Gastrocnemius medialis (tissue), 4 donors: Measurements from ENCODE around the gene TMSB10. TPM values are rescaled to one million over a fixed set of nuclear protein-coding genes. Genes with fewer than 3 reads are reported as not detected.
A peak's percentile ranks its signal among the peaks of the same experiment; 100 is the strongest.

Source experiments
- ATAC-seq, 2 donors: fragments of 150-250 bp; one replicate each; pipeline ENCODE4 v1.9.1; 2016
- DNase-seq, 2 donors: peaks; one replicate each; pipeline ENCODE4 v3.0.0-alpha.2; 2019
- H3K27ac ChIP-seq, 4 donors: fragments of 200-600 bp; sonication (generic); 1 replicate in 1 of 4; 2 replicates in 3 of 4; pipeline ENCODE4 v1.5.1; 2016 to 2018; ENCODE audit warnings: mild to moderate bottlenecking in 2 of 4, moderate library complexity in 1 of 4
- H3K27me3 ChIP-seq, 3 donors: fragments of 200-600 bp; sonication (generic) in 2 of 3; 1 replicate in 1 of 3; 2 replicates in 2 of 3; pipeline versions ENCODE4 v1.5.1 to v1.6.0; 2016 to 2019; ENCODE audit warnings: mild to moderate bottlenecking in 1 of 3, moderate library complexity in 1 of 3
- H3K36me3 ChIP-seq, 2 donors: fragments of 200-600 bp; sonication (generic) in 1 of 2; one replicate each; pipeline ENCODE4 v1.5.1; 2017 to 2018
- H3K4me1 ChIP-seq, 2 donors: fragments of 200-600 bp; sonication (generic) in 1 of 2; one replicate each; pipeline ENCODE4 v1.5.1; 2016 to 2017; ENCODE audit warnings: mild to moderate bottlenecking in 2 of 2
- H3K4me3 ChIP-seq, 4 donors: fragments of 200-600 bp; sonication (generic) in 3 of 4; 1 replicate in 1 of 4; 2 replicates in 3 of 4; pipeline ENCODE4 v1.5.1; 2016 to 2019; ENCODE audit warnings: mild to moderate bottlenecking in 2 of 4
- H3K9me3 ChIP-seq, 3 donors: fragments of 200-600 bp; sonication (generic) in 2 of 3; 1 replicate in 1 of 3; 2 replicates in 2 of 3; pipeline ENCODE4 v1.5.1; 2016 to 2019
- POLR2A ChIP-seq, 2 donors: fragments of 450-650 bp; IDR thresholded peaks; one replicate each; pipeline ENCODE4 v1.6.1; 2017; ENCODE audit warnings: antibody characterized with exemption in 2 of 2, mild to moderate bottlenecking in 2 of 2, moderate library complexity in 2 of 2
- in situ Hi-C, 4 donors: fragments of 200-750 bp; cut with MboI; loops; one replicate each; pipeline versions ENCODE4 v1.15.0 to v1.8.0; 2017; ENCODE audit warnings: low sequenced_read_pairs in 4 of 4
- intact Hi-C: fragments of 100-400 bp; cut with DNase I; formaldehyde crosslinking; loops from one replicate; pipeline ENCODE4 v1.15.1; 2023; ENCODE audit warnings: low total_unique reads
- total RNA-seq, 4 donors: library from RNA; depleted of rRNA; stranded (reverse); fragments of >200 nt; gene quantifications; one replicate each; pipeline versions ENCODE4 v1.1.0 to v1.2.3, GENCODE V29; 2016
- TF ChIP-seq, protein P1 (sequence below), 5 experiments: fragments of 450-650 bp in 3 of 5; fragments of 200-600 bp in 2 of 5; sonication (generic) in 2 of 5; IDR thresholded peaks in 4 of 5; conservative IDR thresholded peaks in 1 of 5; 1 replicate in 4 of 5; 2 replicates in 1 of 5; pipeline ENCODE4 v1.5.1; 2016 to 2019; ENCODE audit warnings: antibody characterized with exemption in 5 of 5, mild to moderate bottlenecking in 3 of 5, moderate library complexity in 3 of 5

TMSB10 gene
- 100 to 1,000 TPM; 329 to 954 (median 486) TPM for total RNA-seq

DNA sequence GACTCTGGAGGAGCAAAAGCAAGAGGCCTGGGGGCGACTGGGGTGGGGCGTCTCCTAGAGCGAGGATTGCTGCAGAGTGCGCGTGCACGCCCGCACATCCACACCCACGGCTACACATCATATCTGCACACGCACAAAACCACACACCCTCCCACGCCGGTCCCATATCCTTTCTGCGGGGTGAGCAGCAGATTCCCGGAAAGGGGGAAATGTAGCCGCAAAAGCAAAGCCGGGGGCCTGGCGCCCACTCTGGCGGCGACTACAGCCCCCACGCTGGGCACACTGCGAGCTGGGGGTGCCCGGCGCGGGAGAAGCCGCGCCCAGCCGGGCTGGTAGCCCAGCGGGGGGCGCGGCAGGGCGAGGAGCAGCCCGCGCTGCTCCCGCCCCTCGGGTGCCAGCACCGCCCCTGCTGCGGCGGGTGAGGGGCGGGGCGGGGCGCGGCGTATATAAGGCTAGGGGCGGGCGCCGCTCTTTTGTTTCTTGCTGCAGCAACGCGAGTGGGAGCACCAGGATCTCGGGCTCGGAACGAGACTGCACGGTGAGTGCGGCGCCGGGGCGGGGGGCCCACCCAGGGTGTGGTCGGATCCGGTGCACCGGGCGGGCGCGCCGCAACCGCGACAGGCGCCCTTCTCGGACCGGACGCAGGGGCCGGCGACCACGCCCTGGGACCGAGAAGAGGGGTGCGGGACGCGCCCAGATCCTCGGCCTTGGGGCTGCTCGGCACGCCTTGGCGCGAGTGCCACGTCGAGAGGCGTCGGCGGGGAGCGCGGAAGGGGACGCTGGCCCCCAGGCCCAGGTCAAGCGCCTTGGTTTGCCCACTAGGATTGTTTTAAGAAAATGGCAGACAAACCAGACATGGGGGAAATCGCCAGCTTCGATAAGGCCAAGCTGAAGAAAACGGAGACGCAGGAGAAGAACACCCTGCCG, at the start of gene TMSB10:
TSS of gene TMSB10 (plus strand) at position 476 of the 927 bp plus-strand sequence.
- Histone ChIP-seq H3K27me3 (peaks cover 0 to 8% (median 0%) of the 10 kb centered on the region in 3 donors), H3K4me3 (peak within 1 kb of the TSS; percentile 78 to 96 (median 80)), H3K4me1 (peaks cover 5 to 21% of the 10 kb centered on the region in 2 donors), H3K27ac (peak within 1 kb of the TSS; percentile 78 to 87 (median 82)), H3K9me3 (no peaks in the 10 kb centered on the region), H3K36me3 (no peaks in the 10 kb centered on the region)
- intact Hi-C loops: loop anchor here (2.0 kb wide), 1 partner anchor 19 kb away; no protein-coding TSS in a partner anchor
- ATAC-seq (peak; percentile 57 to 70), DNase-seq (peak; percentile 56 to 64)
- TF ChIP-seq, protein P1, sequence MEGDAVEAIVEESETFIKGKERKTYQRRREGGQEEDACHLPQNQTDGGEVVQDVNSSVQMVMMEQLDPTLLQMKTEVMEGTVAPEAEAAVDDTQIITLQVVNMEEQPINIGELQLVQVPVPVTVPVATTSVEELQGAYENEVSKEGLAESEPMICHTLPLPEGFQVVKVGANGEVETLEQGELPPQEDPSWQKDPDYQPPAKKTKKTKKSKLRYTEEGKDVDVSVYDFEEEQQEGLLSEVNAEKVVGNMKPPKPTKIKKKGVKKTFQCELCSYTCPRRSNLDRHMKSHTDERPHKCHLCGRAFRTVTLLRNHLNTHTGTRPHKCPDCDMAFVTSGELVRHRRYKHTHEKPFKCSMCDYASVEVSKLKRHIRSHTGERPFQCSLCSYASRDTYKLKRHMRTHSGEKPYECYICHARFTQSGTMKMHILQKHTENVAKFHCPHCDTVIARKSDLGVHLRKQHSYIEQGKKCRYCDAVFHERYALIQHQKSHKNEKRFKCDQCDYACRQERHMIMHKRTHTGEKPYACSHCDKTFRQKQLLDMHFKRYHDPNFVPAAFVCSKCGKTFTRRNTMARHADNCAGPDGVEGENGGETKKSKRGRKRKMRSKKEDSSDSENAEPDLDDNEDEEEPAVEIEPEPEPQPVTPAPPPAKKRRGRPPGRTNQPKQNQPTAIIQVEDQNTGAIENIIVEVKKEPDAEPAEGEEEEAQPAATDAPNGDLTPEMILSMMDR (IDR thresholded peaks at IDR 0.05 in 4 of 5, conservative IDR thresholded peaks at IDR 0.05 in 1 of 5): peak in 1 of 5 experiments; percentile 7
- TF ChIP-seq POLR2A (IDR thresholded peaks at IDR 0.05): peak; percentile 74 to 91
- in situ Hi-C loops: loop anchor here in 1 of 4 donors (25.0 kb wide), 1 partner anchor 357 kb away; no protein-coding TSS in a partner anchor

DNA sequence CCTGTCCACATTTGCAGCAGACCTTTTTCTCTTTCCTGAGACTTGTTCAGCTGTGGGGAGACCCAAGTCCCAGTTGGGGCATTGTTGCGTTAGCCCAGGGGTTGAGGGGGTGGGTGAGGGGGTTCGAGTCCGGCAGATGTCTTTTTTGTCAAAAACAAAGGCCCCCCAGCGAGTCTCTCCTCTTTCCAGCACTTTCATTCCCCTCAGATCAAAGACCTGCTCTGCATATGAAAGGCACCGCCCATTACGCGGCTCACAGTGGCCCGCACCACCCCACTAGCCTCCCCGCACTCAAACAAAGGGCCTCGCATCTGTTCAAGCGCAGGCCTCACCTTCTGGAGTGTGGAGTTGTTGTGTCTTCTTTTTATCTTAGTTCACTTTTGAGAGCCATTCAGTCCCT, 49.7 kb upstream of the TMSB10 start:
- Histone ChIP-seq H3K4me3 (no peak overlapping the region), H3K9me3 (no peaks in the 10 kb centered on the region), H3K27ac (no peak overlapping the region), H3K36me3 (no peaks in the 10 kb centered on the region), H3K4me1 (no peaks in the 10 kb centered on the region), H3K27me3 (no peaks in the 10 kb centered on the region)
- DNase-seq: no peak
- intact Hi-C loops: no loop called here
- no peak for ATAC-seq
- TF ChIP-seq POLR2A (IDR thresholded peaks at IDR 0.05): no peak
- TF ChIP-seq, protein P1 (IDR thresholded peaks at IDR 0.05 in 4 of 5, conservative IDR thresholded peaks at IDR 0.05 in 1 of 5): no peak
- in situ Hi-C loops: no loop called here

DNA sequence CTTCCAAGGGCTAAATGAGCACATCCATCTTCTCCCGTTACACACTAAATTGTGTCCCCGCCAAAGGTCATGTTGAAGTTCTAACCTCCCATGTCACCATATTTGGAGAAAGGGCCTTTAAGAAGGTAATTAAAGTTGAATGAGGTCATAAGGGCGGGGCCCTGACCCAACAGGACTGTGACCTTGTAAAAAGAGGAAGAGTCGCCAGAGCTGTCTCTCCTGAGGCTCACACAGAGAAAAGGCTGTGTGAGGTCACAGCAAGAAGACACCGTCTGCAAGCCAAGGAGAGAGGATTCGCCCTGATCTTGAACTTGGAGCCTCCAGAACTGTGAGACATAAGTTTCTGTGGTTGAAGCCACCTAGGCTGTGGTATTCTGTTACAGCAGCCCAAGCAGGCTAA, 48.7 kb upstream of the TMSB10 start:
- DNase-seq (no peak), ATAC-seq (no peak)
- no peaks in the 10 kb centered on the region for H3K4me1 ChIP-seq
- no peaks in the 10 kb centered on the region for H3K9me3 ChIP-seq
- intact Hi-C loops (no loop called here), in situ Hi-C loops (no loop called here)
- H3K4me3 ChIP-seq: no peak overlapping the region
- no peaks in the 10 kb centered on the region for H3K27me3 ChIP-seq
- no peak overlapping the region for H3K27ac ChIP-seq
- TF ChIP-seq, protein P1 (IDR thresholded peaks at IDR 0.05 in 4 of 5, conservative IDR thresholded peaks at IDR 0.05 in 1 of 5): no peak
- TF ChIP-seq POLR2A (IDR thresholded peaks at IDR 0.05): no peak
- no peaks in the 10 kb centered on the region for H3K36me3 ChIP-seq

DNA sequence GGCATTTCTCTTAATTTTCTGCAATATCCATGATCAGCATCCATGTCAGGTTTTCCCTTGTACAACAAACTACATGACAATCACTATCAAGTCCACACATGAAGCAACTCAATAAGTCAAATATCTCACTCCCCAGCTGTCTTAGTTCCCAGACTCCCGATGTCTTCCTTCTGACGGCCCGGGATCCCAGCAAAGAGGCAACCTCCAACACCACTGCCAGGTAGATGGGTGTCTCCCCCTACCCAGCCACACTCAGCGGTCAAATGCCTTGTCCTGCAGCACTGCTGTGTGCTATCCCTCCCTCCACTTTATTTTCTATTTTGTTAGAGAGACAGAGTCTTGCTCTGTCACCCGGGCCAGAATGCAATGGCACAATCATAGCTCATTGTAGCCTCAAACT, 47.9 kb upstream of the TMSB10 start:
- no peak for DNase-seq
- H3K36me3 ChIP-seq: no peaks in the 10 kb centered on the region
- H3K4me1 ChIP-seq: no peaks in the 10 kb centered on the region
- no peaks in the 10 kb centered on the region for H3K27me3 ChIP-seq
- H3K9me3 ChIP-seq: no peaks in the 10 kb centered on the region
- ATAC-seq: no peak
- intact Hi-C loops (no loop called here), in situ Hi-C loops (no loop called here)
- no peak overlapping the region for H3K27ac ChIP-seq
- TF ChIP-seq, protein P1 (IDR thresholded peaks at IDR 0.05 in 4 of 5, conservative IDR thresholded peaks at IDR 0.05 in 1 of 5): no peak
- no peak for TF ChIP-seq POLR2A (IDR thresholded peaks at IDR 0.05)
- H3K4me3 ChIP-seq: no peak overlapping the region
